ENCODE results near the gene LYRM7.
"Not testable (repeated sequence)": the region's sequence is repeated elsewhere in the genome, so short reads cannot be mapped to it uniquely, and the experiment has no call there.

DNA sequence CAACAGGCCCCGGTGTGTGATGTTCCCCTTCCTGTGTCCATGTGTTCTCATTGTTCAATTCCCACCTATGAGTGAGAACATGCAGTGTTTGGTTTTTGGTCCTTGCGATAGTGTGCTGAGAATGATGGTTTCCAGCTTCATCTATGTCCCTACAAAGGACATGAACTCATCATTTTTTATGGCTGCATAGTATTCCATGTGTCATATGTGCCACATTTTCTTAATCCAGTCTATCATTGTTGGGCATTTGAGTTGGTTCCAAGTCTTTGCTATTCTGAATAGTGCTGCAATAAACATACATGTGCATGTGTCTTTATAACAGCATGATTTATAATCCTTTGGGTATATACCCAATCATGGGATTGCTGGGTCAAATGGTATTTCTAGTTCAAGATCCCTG, 37.7 kb upstream of the LYRM7 start:
- TF ChIP-seq, protein P1, sequence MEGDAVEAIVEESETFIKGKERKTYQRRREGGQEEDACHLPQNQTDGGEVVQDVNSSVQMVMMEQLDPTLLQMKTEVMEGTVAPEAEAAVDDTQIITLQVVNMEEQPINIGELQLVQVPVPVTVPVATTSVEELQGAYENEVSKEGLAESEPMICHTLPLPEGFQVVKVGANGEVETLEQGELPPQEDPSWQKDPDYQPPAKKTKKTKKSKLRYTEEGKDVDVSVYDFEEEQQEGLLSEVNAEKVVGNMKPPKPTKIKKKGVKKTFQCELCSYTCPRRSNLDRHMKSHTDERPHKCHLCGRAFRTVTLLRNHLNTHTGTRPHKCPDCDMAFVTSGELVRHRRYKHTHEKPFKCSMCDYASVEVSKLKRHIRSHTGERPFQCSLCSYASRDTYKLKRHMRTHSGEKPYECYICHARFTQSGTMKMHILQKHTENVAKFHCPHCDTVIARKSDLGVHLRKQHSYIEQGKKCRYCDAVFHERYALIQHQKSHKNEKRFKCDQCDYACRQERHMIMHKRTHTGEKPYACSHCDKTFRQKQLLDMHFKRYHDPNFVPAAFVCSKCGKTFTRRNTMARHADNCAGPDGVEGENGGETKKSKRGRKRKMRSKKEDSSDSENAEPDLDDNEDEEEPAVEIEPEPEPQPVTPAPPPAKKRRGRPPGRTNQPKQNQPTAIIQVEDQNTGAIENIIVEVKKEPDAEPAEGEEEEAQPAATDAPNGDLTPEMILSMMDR (IDR thresholded peaks at IDR 0.05), result not testable (repeated sequence)
- not testable (repeated sequence) for TF ChIP-seq TCF7L2 (IDR thresholded peaks at IDR 0.05; ENCODE audit: low read depth, low read length)

Measured in Panc1 (cell line).